HCT116 (cell line): Measurements from ENCODE around the gene MTA1. TPM values are rescaled to one million over a fixed set of nuclear protein-coding genes. Genes with fewer than 3 reads are reported as not detected.

Experiments
- ATAC-seq: fragments of 200-7000 bp; cut with Tn5 transposase; 2 replicates; pipeline ENCODE4 v1.9.1; 2020; ENCODE audit warnings: mild to moderate bottlenecking, moderate library complexity
- BruUV-seq: library from RNA; stranded (reverse); fragments of 400-500 nt; replicated peaks from 2 replicates; lab custom pipeline; 2021; lab: Mats Ljungman, UMichigan
- CTCF ChIA-PET: fragments of 300-600 bp; sonication (Branson Sonifier 250); formaldehyde crosslinking; loops from one replicate; lab custom pipeline; 2021; ENCODE audit warnings: antibody characterized with exemption; lab: Charles Lee
- POLR2A ChIA-PET: fragments of 300-600, 350-600 bp; sonication (Branson Sonifier 250); formaldehyde crosslinking; loops from one replicate; lab custom pipeline; 2021; ENCODE audit warnings: antibody characterized with exemption; lab: Charles Lee
- RAD21 ChIA-PET, 2 experiments: fragments of 300-600 bp; sonication (Branson Sonifier 250); formaldehyde crosslinking; loops; one replicate each; lab custom pipeline; 2023; ENCODE audit warnings: low total read pairs in 2 of 2; ENCODE audit not compliant: uncharacterized antibody in 2 of 2, unreplicated experiment in 2 of 2, low non-redundant PET in 1 of 2; lab: Charles Lee
- DNase-seq: peaks from one replicate; pipeline ENCODE4 v3.0.0-alpha.2; 2010; ENCODE audit warnings: low read depth, low spot score
- H2AFZ ChIP-seq: fragments of 200-600 bp; shearing (Covaris generic), sonication (generic); 2 replicates; pipeline ENCODE4 v1.6.1; 2017; ENCODE audit warnings: low read depth, mixed run types, mixed read lengths, antibody characterized with exemption, low read length; ENCODE audit not compliant: poor library complexity, severe bottlenecking
- H3K27ac ChIP-seq: 2 replicates; pipeline ENCODE4 v1.5.1; 2012; ENCODE audit warnings: low read depth, low read length
- H3K27me3 ChIP-seq: fragments of 200-600 bp; sonication (generic); 2 replicates; pipeline ENCODE4 v1.6.1; 2016; ENCODE audit warnings: mixed run types, low read length, mixed read lengths; ENCODE audit not compliant: insufficient read depth
- H3K36me3 ChIP-seq, 2 experiments: fragments of 200-500 bp in 1 of 2; fragments of 200-600 bp in 1 of 2; sonication (Bioruptor generic) in 1 of 2; sonication (generic) in 1 of 2; 2 replicates each; pipeline versions ENCODE4 v1.5.1 to v1.6.1; 2014 to 2016; ENCODE audit warnings: low read length in 2 of 2, inconsistent platforms in 1 of 2, mixed read lengths in 1 of 2, mixed run types in 1 of 2; ENCODE audit not compliant: insufficient read depth in 2 of 2, control insufficient read depth in 1 of 2
- H3K4me1 ChIP-seq, 2 experiments: fragments of 200-600 bp in 1 of 2; sonication (generic) in 1 of 2; 2 replicates each; pipeline versions ENCODE4 v1.5.1 to v1.6.1; 2012 to 2017; ENCODE audit warnings: low read length in 2 of 2, inconsistent platforms in 1 of 2, mild to moderate bottlenecking in 1 of 2, mixed read lengths in 1 of 2, mixed run types in 1 of 2, moderate library complexity in 1 of 2; ENCODE audit not compliant: insufficient read depth in 2 of 2, control insufficient read depth in 1 of 2
- H3K4me2 ChIP-seq: fragments of 200-600 bp; sonication (generic); 2 replicates; pipeline ENCODE4 v1.6.1; 2017; ENCODE audit warnings: mixed run types, low read length, mixed read lengths
- H3K4me3 ChIP-seq, 2 experiments: fragments of 200-600 bp in 1 of 2; sonication (generic) in 1 of 2; replicated peaks in 1 of 2; 2 replicates each; pipeline ENCODE4 v1.5.1; 2011 to 2016; ENCODE audit warnings: low read length in 2 of 2, control low read depth in 1 of 2, low read depth in 1 of 2, mild to moderate bottlenecking in 1 of 2, mixed read lengths in 1 of 2, mixed run types in 1 of 2
- H3K79me2 ChIP-seq: fragments of 200-600 bp; sonication (generic); 2 replicates; pipeline ENCODE4 v1.6.1; 2017; ENCODE audit warnings: mild to moderate bottlenecking, mixed run types, low read length, moderate library complexity, mixed read lengths; ENCODE audit not compliant: insufficient read depth
- H3K9ac ChIP-seq: fragments of 200-600 bp; sonication (generic); 2 replicates; pipeline ENCODE4 v1.6.1; 2016; ENCODE audit warnings: low read length, mixed read lengths
- H3K9me2 ChIP-seq: fragments of 200-600 bp; sonication (generic), shearing (Covaris generic); 2 replicates; pipeline ENCODE4 v1.6.1; 2017; ENCODE audit warnings: mixed run types, mild to moderate bottlenecking, moderate library complexity; ENCODE audit not compliant: insufficient read depth
- H3K9me3 ChIP-seq, 2 experiments: fragments of 200-500 bp in 1 of 2; fragments of 200-600 bp in 1 of 2; sonication (Bioruptor generic) in 1 of 2; sonication (generic) in 1 of 2; 2 replicates each; pipeline ENCODE4 v1.6.1; 2014 to 2017; ENCODE audit warnings: low read length in 2 of 2, mixed read lengths in 2 of 2, inconsistent platforms in 1 of 2, low read depth in 1 of 2, mild to moderate bottlenecking in 1 of 2, mixed run types in 1 of 2, moderate library complexity in 1 of 2; ENCODE audit not compliant: control insufficient read depth in 1 of 2, insufficient read depth in 1 of 2
- H4K20me1 ChIP-seq: fragments of 200-600 bp; sonication (generic), shearing (Covaris generic); 2 replicates; pipeline ENCODE4 v1.6.1; 2017; ENCODE audit warnings: mixed run types, mild to moderate bottlenecking, moderate library complexity; ENCODE audit not compliant: insufficient read depth
- CBX3 ChIP-seq: IDR thresholded peaks from 2 replicates; pipeline ENCODE4 v1.6.1; 2012; ENCODE audit warnings: low read depth
- CEBPB ChIP-seq: IDR thresholded peaks from 2 replicates; pipeline ENCODE4 v1.6.1; 2012; ENCODE audit warnings: low read depth
- ELF1 ChIP-seq: IDR thresholded peaks from 2 replicates; pipeline ENCODE4 v1.6.1; 2012; ENCODE audit warnings: low read depth, borderline replicate concordance
- EZH2 ChIP-seq: fragments of 200-600 bp; sonication (generic); IDR thresholded peaks from 2 replicates; pipeline ENCODE4 v1.6.1; 2017; ENCODE audit warnings: antibody characterized with exemption, mixed run types
- JUND ChIP-seq: IDR thresholded peaks from 2 replicates; pipeline ENCODE4 v1.6.1; 2012
- SIN3A ChIP-seq: IDR thresholded peaks from 2 replicates; pipeline ENCODE4 v1.6.1; 2012; ENCODE audit warnings: low read depth
- SP1 ChIP-seq: IDR thresholded peaks from 2 replicates; pipeline ENCODE4 v1.6.1; 2012; ENCODE audit warnings: low read depth
- SRF ChIP-seq: IDR thresholded peaks from 2 replicates; pipeline ENCODE4 v1.6.1; 2012; ENCODE audit warnings: low read depth
- TCF7L2 ChIP-seq: IDR thresholded peaks from 2 replicates; pipeline ENCODE4 v1.7.0; 2011; ENCODE audit warnings: borderline replicate concordance, inconsistent platforms; ENCODE audit not compliant: insufficient read depth, insufficient read length; ENCODE audit errors: extremely low read depth
- ZFX ChIP-seq: fragments of 450-650 bp; IDR thresholded peaks from 2 replicates; pipeline ENCODE4 v1.6.1; 2017
- ZNF274 ChIP-seq: fragments of 200-500 bp; sonication (Bioruptor generic); IDR thresholded peaks from 2 replicates; pipeline ENCODE4 v1.6.1; 2014; ENCODE audit warnings: mild to moderate bottlenecking, low read depth, low read length, inconsistent platforms
- intact Hi-C: fragments of 100-400 bp; cut with micrococcal nuclease; formaldehyde crosslinking; loops from 2 replicates; pipeline ENCODE4 v1.10.0; 2022
- total RNA-seq: library from RNA; stranded (reverse); gene quantifications from one replicate; pipeline ENCODE4 v1.2.1, GENCODE V29; 2021; ENCODE audit not compliant: unreplicated experiment
- TF ChIP-seq, protein P1 (sequence below): IDR thresholded peaks from 2 replicates; pipeline ENCODE4 v1.6.1; 2011; ENCODE audit warnings: mild to moderate bottlenecking, low read length, moderate library complexity; ENCODE audit not compliant: insufficient replicate concordance; ENCODE audit errors: extremely low read depth

Gene MTA1
- total RNA-seq, 1 experiment from 2014 or later, result 229 TPM

DNA sequence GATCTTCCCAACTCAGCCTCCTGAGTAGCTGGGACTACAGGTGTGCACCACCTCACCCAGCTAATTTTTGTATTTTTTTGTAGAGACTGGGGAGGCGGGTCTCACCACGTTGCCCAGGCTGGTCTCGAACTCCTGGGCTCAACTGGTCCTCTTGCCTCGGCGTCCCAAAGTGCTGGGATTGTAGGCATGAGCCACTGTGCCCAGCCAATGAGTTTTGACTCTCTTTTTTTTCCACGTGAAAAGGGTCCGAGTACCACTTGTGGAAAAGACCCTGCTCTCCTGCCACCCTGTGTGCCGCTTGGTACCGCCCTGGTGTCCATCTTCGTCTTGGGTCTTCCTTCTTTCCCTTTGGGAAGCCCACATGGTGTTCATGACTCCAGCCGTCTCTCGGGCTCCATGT, 89.0 kb downstream of the MTA1 start:
- no peak overlapping the region for H3K27ac ChIP-seq
- TF ChIP-seq TCF7L2 (no peak), CBX3 (no peak), ELF1 (no peak), SP1 (no peak), SRF (no peak), ZNF274 (no peak), EZH2 (no peak), CEBPB (no peak), ZFX (no peak), JUND (no peak), SIN3A (no peak)
- TF ChIP-seq, protein P1, sequence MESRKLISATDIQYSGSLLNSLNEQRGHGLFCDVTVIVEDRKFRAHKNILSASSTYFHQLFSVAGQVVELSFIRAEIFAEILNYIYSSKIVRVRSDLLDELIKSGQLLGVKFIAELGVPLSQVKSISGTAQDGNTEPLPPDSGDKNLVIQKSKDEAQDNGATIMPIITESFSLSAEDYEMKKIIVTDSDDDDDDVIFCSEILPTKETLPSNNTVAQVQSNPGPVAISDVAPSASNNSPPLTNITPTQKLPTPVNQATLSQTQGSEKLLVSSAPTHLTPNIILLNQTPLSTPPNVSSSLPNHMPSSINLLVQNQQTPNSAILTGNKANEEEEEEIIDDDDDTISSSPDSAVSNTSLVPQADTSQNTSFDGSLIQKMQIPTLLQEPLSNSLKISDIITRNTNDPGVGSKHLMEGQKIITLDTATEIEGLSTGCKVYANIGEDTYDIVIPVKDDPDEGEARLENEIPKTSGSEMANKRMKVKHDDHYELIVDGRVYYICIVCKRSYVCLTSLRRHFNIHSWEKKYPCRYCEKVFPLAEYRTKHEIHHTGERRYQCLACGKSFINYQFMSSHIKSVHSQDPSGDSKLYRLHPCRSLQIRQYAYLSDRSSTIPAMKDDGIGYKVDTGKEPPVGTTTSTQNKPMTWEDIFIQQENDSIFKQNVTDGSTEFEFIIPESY, result no peak
- no peak overlapping the region for H3K4me3 ChIP-seq
- no peak overlapping the region for H3K4me2 ChIP-seq
- ChIA-PET POLR2A (no interaction called here), RAD21 (no interaction called here), CTCF (no interaction called here)
- no peaks in the 10 kb centered on the region for H3K9me2 ChIP-seq
- DNase-seq, result no peak
- H3K9ac ChIP-seq, result no peak overlapping the region
- BruUV-seq, result no TSS peak
- H3K27me3 ChIP-seq, result no peaks in the 10 kb centered on the region
- H3K79me2 ChIP-seq, result no peaks in the 10 kb centered on the region
- H3K36me3 ChIP-seq, result no peaks in the 10 kb centered on the region
- H3K9me3 ChIP-seq, result no peaks in the 10 kb centered on the region
- no peak overlapping the region for H2AFZ ChIP-seq
- H4K20me1 ChIP-seq, result no peaks in the 10 kb centered on the region
- peaks cover 10 to 15% of the 10 kb centered on the region in 2 experiments for H3K4me1 ChIP-seq
- no peak for ATAC-seq
- intact Hi-C loops, result no loop called here
